ENCODE data around the gene MTHFS.
"Not testable (repeated sequence)": the region's sequence is repeated elsewhere in the genome, so short reads cannot be mapped to it uniquely, and the experiment has no call there.

Gene MTHFS

DNA sequence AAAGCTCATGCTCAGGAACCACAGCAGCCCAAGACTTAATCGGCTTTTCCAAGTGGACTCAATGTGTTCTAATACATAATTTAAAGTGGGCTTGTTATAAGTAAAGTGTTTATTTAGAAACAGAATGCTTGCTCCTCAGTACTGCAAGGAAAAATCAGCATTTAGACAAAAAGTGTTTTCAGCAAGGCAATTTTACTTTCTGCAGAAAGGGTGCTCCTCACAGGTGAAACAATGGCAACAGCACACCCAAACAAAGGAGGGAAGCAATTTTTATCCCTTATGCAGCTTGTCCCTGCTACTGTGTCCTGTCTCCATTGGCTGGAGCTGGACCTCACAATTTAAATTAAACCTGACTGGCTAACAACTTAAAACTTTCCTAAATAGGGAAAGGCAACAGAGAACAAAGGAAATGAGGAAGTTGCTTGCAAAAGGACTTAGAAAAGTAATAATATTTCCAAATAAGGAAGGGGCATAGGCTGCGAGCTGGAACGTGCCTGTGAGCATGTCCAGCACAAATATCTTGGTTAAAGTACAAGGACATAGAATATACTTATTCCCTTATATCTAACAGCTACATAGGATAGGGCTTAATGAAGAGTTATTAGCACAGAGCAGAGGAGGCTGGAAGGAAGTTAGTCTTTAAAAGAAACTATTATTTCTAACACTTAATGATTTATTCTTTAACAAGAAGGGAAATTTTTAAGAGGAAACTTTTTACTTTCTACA lies 19.1 kb upstream of the MTHFS start:
- DNase-seq = not testable (repeated sequence)

DNA sequence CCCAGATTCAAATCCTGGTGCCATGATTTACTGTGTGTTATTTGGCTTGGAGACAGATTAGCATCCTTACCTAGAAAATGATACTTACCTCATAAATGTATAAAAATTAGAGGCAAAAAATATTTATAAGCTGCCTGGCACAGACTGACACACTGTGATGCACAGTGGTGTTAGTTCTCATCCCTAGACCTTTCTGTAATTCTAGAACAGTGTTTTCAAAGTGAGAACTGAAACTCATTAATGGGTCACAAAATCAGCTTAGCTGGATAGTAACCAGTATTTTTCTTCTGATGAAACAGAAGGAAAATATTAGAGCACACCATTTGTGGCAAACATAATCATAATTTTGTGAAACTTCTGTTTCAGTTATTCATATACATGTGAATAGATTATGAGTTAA lies 17.9 kb upstream of the MTHFS start:
- no peak for DNase-seq

DNA sequence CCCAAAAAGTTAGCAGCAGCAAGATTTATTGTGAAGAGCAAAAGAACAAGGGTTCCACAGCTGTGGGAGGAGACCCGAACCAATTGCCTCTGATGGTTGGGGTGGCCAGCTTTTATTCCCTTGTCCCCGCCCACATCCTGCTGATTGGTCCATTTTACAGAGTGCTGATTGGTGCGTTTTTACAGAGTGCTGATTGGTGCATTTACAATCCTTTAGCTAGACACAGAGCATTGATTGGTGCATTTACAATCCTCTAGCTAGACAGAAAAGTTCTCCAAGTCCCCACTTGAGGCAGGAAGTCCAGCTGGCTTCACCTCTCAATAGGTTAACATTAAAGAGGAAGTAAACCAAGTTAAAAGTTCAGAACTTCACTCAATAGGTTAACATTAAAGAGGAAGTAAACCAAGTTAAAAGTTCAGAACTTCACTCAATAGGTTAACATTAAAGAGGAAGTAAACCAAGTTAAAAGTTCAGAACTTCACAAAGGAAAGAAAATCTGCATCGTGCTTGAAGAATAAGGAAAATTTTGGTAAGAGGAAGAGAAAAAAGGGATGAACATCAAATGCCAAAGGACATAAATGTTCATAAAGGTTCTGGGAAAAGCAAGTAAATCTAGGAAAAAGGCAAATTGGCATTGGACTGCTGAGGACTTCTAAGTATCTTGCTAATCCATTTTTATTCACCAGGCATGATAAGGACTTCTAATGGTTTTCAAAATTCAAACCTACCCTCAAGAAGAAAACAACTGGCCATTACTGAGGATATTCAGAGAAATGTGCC lies 12.9 kb upstream of the MTHFS start:
- not testable (repeated sequence) for DNase-seq

DNA sequence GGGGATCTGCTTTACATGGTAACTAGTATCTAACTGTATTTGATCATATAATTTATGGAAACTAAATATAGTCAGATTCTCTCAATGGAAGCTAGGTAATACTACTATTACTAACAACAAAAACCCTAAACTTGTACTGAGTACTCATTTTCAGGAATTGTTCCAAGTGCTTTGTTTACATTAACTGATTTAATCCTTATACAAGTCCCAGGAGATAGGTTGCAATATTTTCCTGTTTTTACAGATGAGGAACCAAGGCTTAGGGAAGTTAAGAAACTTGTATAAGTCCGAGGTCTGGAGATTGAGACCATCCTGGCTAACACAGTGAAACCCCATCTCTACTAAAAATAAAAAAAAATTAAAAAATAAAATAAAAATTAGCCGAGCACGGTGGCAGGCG lies 7.5 kb upstream of the MTHFS start:
- DNase-seq = no peak

DNA sequence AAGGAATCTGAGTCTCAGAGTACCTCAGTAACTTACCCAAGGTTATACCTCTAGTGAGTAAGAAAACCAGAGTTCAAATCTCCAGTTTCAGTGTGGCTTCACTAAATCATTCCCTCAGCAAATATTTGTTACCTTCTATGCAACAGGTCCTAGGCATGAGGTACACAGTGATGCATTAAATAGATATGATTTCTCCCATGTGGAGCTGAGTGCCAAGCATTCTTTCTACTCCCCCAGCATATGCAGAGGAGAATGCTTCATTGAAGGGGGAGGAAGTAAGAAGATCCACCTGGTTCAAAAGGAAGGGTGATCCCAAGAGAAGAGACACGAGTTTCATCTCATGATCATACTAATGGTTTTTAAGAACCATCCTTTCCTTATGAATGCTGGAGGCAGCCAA lies 6.8 kb upstream of the MTHFS start:
- no peak for DNase-seq

DNA sequence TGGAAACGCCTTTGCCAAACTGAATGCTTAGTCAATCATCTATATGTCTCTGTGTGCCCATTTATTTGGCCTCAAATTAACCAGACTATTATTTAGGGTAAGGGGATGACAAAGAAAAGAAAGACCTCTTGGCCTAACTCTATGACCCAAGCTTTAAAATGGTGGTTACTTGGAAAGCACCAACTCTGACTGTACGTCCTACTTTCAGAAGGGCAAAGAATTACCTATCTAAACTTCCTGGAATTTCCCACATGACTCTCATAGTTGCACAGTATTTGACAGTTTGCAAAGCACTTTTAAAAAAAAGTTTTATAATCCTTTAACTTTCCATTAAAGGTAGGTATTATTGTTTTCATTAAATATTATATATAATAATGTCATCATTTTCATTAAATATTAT lies 6.3 kb upstream of the MTHFS start:
- DNase-seq = no peak

DNA sequence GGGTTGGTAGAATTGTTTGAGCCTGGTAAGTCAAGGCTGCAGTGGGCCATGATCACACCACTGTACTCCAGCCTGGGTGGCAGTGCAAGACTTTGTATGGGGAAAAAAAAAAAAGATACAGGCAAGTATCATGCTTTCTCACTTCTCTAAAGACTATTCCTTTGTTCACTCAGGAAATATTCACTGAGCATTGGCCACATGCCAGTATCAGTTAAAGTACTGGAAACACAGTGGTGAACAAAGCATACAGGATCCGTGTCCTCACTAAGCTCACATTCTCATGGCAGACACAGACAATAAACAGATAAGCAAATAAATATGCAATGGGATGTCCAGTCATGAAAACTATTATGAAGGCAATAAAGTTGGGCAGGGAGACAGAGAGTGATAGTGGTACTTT lies 5.1 kb upstream of the MTHFS start:
- no peak for DNase-seq

DNA sequence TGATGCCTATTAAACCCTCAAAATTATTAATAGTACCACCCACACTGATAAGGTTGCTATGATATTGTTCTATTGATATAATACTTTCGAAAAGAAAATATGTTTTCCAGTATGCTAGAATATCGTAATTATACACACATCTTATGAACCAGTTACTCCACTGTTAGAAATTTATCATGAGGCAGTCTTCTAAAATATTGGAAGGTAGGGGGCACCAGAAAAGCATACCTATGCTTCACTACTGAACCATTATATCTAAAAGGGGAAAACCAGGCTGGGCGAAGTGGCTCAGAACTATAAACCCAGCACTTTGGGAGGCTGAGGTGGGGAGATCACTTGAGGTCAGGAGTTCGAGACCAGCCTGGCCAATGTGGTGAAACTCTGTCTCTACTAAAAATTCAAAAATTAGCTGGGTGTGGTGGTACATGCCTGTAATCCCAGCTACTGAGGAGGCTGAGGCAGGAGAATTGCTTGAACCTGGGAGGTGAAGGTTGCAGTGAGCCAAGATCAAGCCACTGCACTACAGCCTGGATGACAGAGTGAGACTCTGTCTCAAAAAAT lies 4.1 kb upstream of the MTHFS start:
- not testable (repeated sequence) for DNase-seq

DNA sequence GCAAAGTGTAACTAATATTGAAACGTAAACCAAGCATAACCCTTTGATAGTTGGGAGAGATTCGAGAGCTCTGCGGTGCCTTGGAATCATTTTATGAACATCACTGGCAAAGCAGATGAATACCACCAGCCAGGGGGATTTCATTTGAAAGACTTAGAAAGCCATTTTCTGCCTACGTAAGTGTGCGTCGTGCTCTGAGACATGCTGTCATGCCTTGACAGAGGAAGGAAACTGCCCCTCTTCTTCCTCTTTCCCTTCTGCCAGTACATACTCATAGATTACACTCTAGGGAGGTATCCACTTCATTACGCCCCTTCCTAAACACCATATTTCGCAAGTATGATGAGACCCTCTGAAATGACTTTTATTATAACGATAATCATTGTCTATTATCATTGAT lies 3.3 kb upstream of the MTHFS start:
- no peak for DNase-seq

DNA sequence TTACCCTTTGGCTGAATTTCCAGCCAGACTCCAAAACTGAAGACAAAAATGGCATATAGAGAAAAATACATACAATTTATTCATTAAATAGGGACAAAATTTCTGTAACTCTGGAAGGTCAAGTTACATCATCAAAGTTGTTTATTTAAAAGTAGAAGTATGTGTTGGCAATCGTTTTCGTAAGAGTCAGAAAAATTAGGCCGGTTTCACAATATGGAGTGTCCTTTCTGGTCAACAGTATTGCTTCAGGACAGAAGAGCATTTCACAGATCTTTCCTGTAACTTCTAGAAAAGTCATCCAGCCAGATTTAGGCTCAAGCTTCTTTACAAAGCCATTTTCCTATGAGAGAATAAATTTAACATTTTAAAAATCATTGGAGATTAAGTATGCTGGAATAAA lies 2.0 kb upstream of the MTHFS start:
- DNase-seq = not testable (repeated sequence)

DNA sequence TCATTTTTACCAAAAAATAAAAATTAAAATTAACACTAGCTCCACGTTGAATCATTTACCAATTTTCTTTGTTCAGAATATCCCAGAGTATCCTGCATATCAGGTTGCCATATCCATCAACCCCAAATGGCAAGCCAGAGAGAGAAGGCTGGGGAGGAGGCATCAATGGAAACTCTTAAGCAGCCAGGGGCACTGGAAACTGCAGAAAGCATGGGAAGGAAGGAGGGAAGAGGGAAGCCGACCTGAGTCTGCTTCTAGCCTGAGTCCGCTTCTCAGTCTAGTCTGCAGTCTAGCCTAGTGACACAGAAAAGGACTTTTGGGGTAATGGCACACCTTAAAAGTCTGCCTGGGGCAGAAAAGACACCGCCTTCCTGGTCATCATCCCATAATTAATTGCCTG lies 1.6 kb upstream of the MTHFS start:
- DNase-seq = no peak

DNA sequence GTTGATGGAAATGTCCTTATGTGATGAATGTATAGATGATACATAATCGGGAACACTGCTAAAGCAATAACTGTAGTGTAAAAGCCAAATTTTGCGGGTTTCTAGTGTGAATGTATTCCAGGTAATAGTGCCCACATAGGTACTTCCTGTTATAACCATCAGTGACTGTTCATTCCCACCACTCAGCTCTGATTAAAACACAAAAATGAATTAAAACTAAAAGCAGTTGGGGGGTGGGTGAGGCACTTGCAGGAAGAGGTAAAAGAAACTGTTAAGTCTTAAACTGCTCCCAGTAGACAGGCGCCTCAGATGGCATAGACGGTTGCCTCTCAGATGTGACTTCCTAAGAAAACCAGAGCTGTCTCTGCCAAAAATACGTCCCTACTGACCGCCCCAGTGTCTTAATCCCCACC lies 893 bp upstream of the MTHFS start:
- DNase-seq = no peak

DNA sequence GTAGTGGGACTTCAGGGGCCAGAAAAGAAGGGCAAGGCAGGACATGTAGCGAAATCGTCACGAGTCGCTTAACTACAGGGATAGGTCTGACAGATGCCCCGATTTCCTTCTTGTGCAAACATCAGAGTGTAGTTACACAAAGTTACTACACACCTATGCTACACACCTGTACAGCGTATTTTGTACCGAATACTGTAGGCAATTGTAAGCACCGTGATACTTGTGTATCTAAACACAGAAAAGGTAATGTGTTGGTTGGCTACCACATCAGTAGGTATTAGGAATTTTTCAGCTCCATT lies 515 bp upstream of the MTHFS start:
- no peak for DNase-seq

DNA sequence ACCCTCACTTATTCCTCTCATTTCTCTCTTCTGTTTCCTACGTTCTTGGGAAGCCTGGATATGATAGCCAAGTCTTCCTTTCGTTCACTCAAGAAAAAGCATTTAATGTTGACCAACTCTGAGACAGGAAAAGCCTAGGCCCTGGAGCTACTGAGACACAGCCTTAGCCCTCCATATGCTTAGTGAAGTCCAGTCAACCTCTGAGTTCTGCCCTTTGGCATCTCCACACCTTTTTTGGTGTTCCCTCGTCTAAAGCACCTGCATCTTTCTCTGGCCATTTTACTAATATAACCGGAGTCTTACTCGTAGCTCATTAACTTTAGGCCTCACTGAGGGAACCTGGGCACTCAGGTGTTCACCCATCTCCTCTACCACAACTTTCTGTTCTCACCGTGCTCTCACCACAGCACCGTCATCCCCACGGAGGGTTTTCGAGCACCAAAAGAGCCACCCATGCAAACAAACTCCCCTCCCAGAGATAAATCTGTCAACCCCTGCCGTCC lies 632 bp downstream of the MTHFS start:
- DNase-seq = no peak

DNA sequence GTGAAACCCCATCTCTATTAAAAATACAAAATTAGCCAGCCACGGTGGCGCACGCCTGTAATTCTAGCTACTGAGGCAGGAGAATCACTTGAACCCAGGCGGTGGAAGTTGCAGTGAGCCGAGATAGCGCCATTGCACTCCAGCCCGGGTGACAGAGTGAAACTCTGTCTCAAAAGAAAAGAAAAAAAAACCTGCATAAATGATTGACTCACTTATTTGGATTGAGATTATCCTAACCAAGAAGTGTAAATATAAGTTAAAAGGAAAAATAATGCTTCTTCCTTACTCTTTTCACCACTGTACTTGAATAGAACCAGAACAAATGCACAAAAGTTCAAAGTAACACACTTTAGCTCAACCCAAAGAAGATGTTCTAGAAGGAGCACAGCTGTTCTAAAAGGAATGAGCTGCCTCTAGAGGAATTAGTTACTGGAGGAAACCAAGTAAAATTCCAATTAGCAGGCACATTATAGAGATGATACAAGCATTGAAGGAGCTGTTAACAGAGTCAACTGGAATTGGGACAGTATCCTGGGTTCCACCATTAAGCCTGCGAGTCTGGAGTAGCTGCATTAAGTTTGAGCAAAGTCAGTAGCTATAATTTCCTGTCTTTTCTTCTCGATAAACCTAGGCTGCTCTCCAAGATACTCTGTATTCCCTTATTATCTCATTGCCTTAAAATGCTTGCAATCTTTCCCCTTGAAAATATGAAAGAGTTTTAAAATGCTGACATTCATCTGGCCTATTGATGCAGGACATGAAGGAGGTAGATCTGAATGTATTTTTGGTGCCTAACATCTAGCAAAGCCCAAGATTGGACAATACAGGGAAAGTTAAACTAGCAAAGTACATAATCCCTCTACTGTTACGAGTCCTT lies 9.5 kb downstream of the MTHFS start:
- no peak for DNase-seq

DNA sequence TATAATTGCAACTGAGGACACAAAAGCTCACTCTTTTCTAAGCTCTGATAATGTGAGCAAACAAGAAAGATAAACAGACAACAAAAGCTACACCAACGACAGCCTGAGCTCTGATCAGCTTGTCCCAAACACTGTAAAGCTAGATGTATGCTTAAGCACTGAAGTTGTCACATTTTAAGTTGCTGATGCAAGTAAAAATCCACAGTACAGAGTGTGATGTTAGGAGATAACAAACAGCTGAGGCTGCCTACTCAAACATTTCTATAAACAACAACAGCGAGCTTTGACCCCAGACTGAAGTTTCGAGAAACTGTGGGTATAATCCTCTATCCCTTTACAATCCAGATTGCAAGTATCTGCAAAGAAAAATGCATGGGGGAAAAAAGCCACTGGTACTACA lies 10.7 kb downstream of the MTHFS start:
- DNase-seq = no peak

DNA sequence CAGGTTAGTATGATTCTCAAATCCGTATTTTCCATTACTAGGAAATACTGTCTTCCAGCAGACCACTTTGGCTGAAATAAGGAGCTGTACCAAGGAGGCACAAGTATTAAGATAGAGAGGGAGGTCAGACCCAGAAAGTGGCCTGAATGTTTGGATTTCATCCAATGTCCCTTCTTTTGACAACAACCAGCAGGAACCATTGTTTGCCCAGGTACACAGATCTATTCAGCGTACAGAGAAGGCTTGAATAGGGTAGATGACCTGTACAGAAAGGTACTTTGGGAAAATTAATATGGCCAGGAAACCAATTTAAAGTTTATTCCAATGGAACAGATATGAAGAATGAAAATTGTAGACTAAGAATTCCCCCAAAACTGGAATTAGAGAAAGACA lies 12.6 kb downstream of the MTHFS start:
- DNase-seq = no peak

DNA sequence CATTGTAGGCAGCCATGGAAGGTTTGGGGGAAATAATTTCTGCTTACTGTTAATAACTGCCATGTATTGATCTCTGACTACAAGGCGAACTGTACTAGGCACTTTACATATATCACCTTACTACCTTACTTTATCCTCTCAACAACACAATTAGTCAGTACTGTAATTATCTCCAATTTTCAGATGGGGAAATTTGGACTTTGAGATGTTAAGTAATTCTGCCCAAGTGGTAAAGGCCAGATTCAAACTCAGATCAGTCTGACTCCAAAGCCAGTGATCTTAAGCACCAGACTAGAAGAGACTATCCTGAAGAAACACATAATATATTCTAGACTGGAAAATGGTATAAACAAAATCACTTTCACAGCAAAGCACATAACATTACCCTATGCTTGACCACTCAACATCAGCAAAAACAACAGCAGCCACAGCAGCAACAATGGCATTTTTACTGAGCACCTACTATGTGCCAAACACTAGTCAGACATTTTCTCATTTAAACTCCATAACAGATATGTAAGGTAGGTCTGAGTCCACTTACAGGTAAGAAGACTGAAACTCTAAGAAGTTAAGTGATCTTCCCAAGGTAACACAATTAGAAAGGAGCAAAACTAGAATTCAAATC lies 13.1 kb downstream of the MTHFS start:
- DNase-seq = no peak

DNA sequence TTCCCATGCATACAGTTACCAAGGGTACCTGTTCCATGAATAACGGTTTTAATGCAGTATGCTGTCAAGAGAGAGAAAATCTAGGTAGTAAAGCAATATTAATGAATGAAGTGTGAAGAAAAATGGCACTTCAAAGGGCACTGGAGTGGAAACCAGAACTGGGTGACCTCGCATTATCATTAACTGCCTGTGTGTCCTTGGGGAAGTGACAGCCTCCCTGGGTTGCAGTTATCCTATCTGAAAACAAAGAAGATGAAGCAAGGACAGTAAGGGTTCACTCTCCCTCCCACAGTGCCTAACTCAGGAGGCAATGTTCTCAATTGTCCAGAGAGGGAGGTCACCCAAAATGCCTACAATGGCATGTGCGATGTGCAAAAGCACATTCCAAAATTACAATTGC lies 15.1 kb downstream of the MTHFS start:
- DNase-seq = no peak

DNA sequence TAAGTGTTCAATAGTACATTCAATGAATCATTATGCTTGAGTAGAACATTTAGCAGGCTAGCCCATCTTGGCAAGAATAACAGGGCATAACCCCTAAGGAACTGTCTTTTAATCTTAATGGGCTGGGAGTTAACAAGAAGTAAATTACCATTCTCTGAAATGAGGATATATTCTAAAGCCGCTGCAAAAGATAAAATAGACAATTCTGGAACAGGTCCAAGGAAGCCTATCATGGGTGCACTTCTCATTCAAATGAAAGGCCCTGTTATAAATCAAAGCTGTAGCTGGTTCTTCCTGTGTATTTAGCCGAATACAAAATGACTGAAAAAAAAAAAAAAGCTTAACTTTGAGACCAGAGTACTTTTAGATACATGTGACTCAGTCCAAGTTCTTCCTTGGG lies 15.6 kb downstream of the MTHFS start:
- no peak for DNase-seq

DNA sequence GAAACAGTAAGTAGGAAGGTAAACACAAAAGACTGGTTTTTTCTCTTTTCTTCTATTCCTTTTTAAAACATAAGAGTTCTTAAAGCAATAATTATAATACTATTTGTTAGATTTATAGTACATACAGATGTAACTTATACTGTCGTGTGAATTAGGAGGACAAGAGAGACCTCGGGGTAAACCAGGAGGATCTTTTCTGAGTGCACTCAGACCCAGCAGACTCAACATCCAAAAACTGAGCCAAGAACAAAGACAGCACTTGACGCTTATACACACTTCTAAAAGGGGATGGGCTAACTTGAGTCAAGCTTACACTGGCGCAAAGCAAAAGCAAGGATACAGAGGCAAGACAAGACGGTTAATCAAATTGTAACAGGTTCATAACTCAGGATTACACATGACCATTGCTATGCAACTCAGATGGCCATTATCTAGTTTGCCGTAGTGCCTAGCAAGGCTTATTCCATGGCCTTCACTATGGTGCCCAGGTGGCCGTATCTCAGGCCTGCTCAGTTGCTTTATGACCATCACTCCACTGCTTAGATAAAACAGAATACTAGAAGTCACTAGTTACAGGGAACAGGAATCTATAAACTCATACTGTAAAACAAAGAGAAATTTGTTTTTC lies 18.6 kb downstream of the MTHFS start:
- no peak for DNase-seq

DNA sequence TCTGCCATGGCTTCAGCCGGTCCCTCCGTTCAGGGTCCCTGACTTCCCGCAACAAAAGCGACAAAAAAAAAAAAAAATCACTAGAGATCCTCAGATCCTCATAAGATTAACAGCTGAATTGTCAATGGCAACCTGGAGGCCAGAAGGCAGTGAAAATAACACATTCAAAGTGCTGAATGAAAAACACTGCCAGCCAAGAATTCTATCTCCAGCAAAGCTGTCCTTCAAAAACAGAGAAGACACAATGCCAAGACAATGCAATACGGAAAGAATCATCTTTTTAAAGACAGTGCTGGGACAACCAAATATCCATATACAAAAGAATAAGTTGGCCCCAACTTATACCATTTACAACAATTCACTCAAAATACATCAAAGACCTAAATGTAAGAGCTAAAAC lies 21.6 kb downstream of the MTHFS start:
- DNase-seq = no peak
